Measurements from ENCODE around the gene STAT1. TPM values are rescaled to one million over a fixed set of nuclear protein-coding genes. Genes with fewer than 3 reads are reported as not detected.

STAT1 gene
- polyA plus RNA-seq, 3 donors, result 51.3 to 126 (median 110) TPM

DNA sequence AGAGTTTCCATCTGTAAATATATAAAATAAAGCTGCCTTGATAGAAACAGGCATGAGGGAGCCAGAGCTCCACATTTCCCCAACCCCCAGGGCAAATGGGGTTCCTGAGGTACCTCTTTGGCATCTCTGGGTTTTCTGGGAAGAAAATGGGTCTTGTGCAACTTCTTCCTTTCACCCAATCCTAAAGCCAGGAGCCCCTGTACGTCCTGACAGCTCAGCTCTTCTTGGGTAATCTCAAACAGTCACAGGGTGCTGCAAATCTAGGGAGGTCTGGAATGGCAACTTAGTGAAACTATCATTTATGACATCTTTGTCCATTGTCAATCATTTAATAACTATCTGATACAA lies 36.6 kb upstream of the STAT1 start:
- Histone ChIP-seq H3K9ac (ENCODE audit: insufficient read depth, low read length, poor library complexity, severe bottlenecking) (no peak overlapping the region), H3K4me2 (replicated peaks; ENCODE audit: extremely low read depth, low read length, poor library complexity, severe bottlenecking) (no peak overlapping the region), H4K20me1 (ENCODE audit: insufficient read depth, low read length) (no peaks in the 10 kb centered on the region), H3K4me1 (ENCODE audit: control insufficient read depth in 1 of 2, insufficient read depth in 2 of 2, low read length in 2 of 2) (peaks cover 7 to 11% of the 10 kb centered on the region in 2 donors), H3K36me3 (replicated peaks in 1 of 2; ENCODE audit: control insufficient read depth in 1 of 2, insufficient read depth in 2 of 2, low read length in 2 of 2) (no peaks in the 10 kb centered on the region), H3K27me3 (ENCODE audit: control insufficient read depth in 2 of 2, insufficient read depth in 2 of 2, low read length in 2 of 2) (no peaks in the 10 kb centered on the region), H2AFZ (ENCODE audit: insufficient read depth, low read depth, low read length, poor library complexity, severe bottlenecking) (no peak overlapping the region), H3K79me2 (ENCODE audit: insufficient read depth, low read length) (no peaks in the 10 kb centered on the region), H3K27ac (ENCODE audit: low read depth in 1 of 2, low read length in 2 of 2) (no peak overlapping the region), H3K9me3 (replicated peaks in 1 of 2; ENCODE audit: control insufficient read depth in 1 of 2, insufficient read depth in 1 of 2, low read length in 2 of 2) (no peaks in the 10 kb centered on the region), H3K4me3 (replicated peaks in 1 of 3; ENCODE audit: low read depth in 2 of 3, low read length in 3 of 3) (no peak overlapping the region)
- intact Hi-C loops (cut with micrococcal nuclease), result no loop called here
- no peak for DNase-seq
- no CpG with 5 or more reads among the region's 1 CpG for WGBS (ENCODE audit: insufficient coverage)
- Mint-ChIP-seq H3K4me3 (no peak overlapping the region), H3K36me3 (no peaks in the 10 kb centered on the region), H3K27me3 (ENCODE audit: low read depth in 3 of 3) (peaks cover 1 to 2% (median 1%) of the 10 kb centered on the region in 3 donors), H3K9me3 (peaks cover 0 to 2% (median 0%) of the 10 kb centered on the region in 7 donors), H3K27ac (no peak overlapping the region), H3K4me1 (peaks cover 3% of the 10 kb centered on the region)
- TF ChIP-seq, protein P1, sequence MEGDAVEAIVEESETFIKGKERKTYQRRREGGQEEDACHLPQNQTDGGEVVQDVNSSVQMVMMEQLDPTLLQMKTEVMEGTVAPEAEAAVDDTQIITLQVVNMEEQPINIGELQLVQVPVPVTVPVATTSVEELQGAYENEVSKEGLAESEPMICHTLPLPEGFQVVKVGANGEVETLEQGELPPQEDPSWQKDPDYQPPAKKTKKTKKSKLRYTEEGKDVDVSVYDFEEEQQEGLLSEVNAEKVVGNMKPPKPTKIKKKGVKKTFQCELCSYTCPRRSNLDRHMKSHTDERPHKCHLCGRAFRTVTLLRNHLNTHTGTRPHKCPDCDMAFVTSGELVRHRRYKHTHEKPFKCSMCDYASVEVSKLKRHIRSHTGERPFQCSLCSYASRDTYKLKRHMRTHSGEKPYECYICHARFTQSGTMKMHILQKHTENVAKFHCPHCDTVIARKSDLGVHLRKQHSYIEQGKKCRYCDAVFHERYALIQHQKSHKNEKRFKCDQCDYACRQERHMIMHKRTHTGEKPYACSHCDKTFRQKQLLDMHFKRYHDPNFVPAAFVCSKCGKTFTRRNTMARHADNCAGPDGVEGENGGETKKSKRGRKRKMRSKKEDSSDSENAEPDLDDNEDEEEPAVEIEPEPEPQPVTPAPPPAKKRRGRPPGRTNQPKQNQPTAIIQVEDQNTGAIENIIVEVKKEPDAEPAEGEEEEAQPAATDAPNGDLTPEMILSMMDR (IDR thresholded peaks at IDR 0.05), result no peak

DNA sequence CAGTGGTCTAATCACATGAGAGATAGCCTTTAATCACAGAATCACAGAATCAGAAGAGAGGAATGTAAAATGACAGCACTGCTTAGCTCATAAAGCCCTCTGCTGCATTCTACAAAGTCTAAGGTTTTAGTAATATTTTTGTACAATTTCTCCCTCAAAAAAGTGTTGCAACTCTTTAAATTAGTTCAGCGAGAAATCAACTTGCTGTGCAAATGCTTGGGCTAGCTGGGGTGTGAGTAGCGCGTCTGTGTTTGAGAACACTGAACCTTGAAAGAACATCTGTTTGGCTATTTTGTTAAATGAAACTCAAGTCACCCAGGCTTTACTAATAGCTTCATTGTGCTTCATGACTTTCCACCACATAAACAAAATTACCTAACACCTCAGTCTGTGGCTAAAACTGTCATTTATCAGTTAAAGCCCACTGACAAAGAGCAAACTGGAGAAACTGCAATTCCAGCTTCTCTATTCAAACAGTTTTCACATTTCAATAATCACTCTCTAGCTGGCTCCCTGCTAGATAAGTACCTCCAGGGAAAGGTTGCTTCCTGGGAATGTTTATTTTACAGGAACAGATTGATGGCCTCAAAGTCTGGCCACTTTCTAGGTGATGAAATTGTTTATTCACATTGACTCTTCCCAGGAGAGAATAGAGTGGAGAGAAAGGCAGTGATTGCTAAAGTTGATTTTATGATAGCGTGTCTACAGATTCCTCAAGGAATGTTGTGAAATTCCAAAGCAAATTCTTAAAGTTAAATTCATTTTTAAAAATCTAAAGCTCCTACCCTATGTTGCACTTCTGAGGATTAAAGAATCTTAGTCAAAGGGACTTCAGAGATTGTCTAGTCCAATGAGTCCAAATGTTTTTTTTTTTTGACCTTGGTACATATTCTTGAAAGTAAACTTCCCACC lies 36.0 kb upstream of the STAT1 start:
- no peaks in the 10 kb centered on the region for H4K20me1 ChIP-seq (ENCODE audit: insufficient read depth, low read length)
- Mint-ChIP-seq H3K27ac (no peak overlapping the region), H3K36me3 (no peaks in the 10 kb centered on the region), H3K4me1 (peaks cover 3% of the 10 kb centered on the region), H3K27me3 (ENCODE audit: low read depth in 3 of 3) (peaks cover 1 to 2% (median 1%) of the 10 kb centered on the region in 3 donors), H3K9me3 (peaks cover 0 to 2% (median 0%) of the 10 kb centered on the region in 7 donors), H3K4me3 (no peak overlapping the region)
- DNase-seq, result no peak
- no peak overlapping the region for H3K27ac ChIP-seq (ENCODE audit: low read depth in 1 of 2, low read length in 2 of 2)
- no peak overlapping the region for H3K9ac ChIP-seq (ENCODE audit: insufficient read depth, low read length, poor library complexity, severe bottlenecking)
- H2AFZ ChIP-seq (ENCODE audit: insufficient read depth, low read depth, low read length, poor library complexity, severe bottlenecking), result no peak overlapping the region
- WGBS (ENCODE audit: insufficient coverage), result 100% methylated on average over 2 of the region's 4 CpGs
- H3K4me1 ChIP-seq (ENCODE audit: control insufficient read depth in 1 of 2, insufficient read depth in 2 of 2, low read length in 2 of 2), result peaks cover 7 to 11% of the 10 kb centered on the region in 2 donors
- H3K79me2 ChIP-seq (ENCODE audit: insufficient read depth, low read length), result no peaks in the 10 kb centered on the region
- TF ChIP-seq, protein P1 (IDR thresholded peaks at IDR 0.05), result no peak
- no peak overlapping the region for H3K4me2 ChIP-seq (replicated peaks; ENCODE audit: extremely low read depth, low read length, poor library complexity, severe bottlenecking)
- intact Hi-C loops (cut with micrococcal nuclease), result no loop called here
- no peaks in the 10 kb centered on the region for H3K36me3 ChIP-seq (replicated peaks in 1 of 2; ENCODE audit: control insufficient read depth in 1 of 2, insufficient read depth in 2 of 2, low read length in 2 of 2)
- no peaks in the 10 kb centered on the region for H3K9me3 ChIP-seq (replicated peaks in 1 of 2; ENCODE audit: control insufficient read depth in 1 of 2, insufficient read depth in 1 of 2, low read length in 2 of 2)
- H3K4me3 ChIP-seq (replicated peaks in 1 of 3; ENCODE audit: low read depth in 2 of 3, low read length in 3 of 3), result no peak overlapping the region
- no peaks in the 10 kb centered on the region for H3K27me3 ChIP-seq (ENCODE audit: control insufficient read depth in 2 of 2, insufficient read depth in 2 of 2, low read length in 2 of 2)

Data from CD14-positive monocyte (primary cell).